HG02571 (cell line): ENCODE results near the gene ANO3.
A peak's percentile ranks its signal among the peaks of the same experiment; 100 is the strongest.
"Not testable (repeated sequence)": the region's sequence is repeated elsewhere in the genome, so short reads cannot be mapped to it uniquely, and the experiment has no call there.

ENCODE experiments used
- ATAC-seq: cut with Tn5 transposase; IDR thresholded peaks from one replicate; pipeline ENCODE4 v1.9.1; 2021; ENCODE audit warnings: mild to moderate bottlenecking, moderate library complexity; ENCODE audit not compliant: unreplicated experiment

Gene ANO3

GRCh38 chr11:26618441-26618840, 286.5 kb downstream of the ANO3 start:
- ATAC-seq = no peak

- no peak for ATAC-seq
Measured at GRCh38 chr11:26620282-26621045, 288.5 kb downstream of the ANO3 start.

GRCh38 chr11:26621132-26621531, 289.2 kb downstream of the ANO3 start:
- ATAC-seq = no peak

- ATAC-seq = no peak
Measured at GRCh38 chr11:26622181-26622580, 290.3 kb downstream of the ANO3 start.

GRCh38 chr11:26623076-26623659, 291.2 kb downstream of the ANO3 start:
- no peak for ATAC-seq

- no peak for ATAC-seq
Measured at GRCh38 chr11:26626346-26626745, 294.4 kb downstream of the ANO3 start.

- peak; percentile 78 for ATAC-seq
Measured at GRCh38 chr11:26632691-26633159, 300.8 kb downstream of the ANO3 start.

GRCh38 chr11:26643314-26643713, 311.4 kb downstream of the ANO3 start:
- ATAC-seq = not testable (repeated sequence)

- ATAC-seq = peak; percentile 92
Measured at GRCh38 chr11:26649884-26650283, 318.0 kb downstream of the ANO3 start.

GRCh38 chr11:26651916-26652315, 320.0 kb downstream of the ANO3 start:
- ATAC-seq = no peak

GRCh38 chr11:26655287-26655686, 323.4 kb downstream of the ANO3 start:
- no peak for ATAC-seq

GRCh38 chr11:26662916-26663315, 331.0 kb downstream of the ANO3 start:
- ATAC-seq = no peak

- no peak for ATAC-seq
Measured at GRCh38 chr11:26665036-26665435, 333.1 kb downstream of the ANO3 start.

- no peak for ATAC-seq
Measured at GRCh38 chr11:26665946-26666345, 334.0 kb downstream of the ANO3 start.

GRCh38 chr11:26675233-26675928, 343.5 kb downstream of the ANO3 start:
- ATAC-seq = no peak

- ATAC-seq = no peak
Measured at GRCh38 chr11:26676641-26677040, 344.7 kb downstream of the ANO3 start.

- ATAC-seq = no peak
Measured at GRCh38 chr11:26677566-26677965, 345.6 kb downstream of the ANO3 start.

- ATAC-seq = no peak
Measured at GRCh38 chr11:26687351-26687750, 355.4 kb downstream of the ANO3 start.

- no peak for ATAC-seq
Measured at GRCh38 chr11:26688701-26689100, 356.8 kb downstream of the ANO3 start.

GRCh38 chr11:26696330-26696729, 364.4 kb downstream of the ANO3 start:
- no peak for ATAC-seq

- no peak for ATAC-seq
Measured at GRCh38 chr11:26698224-26698623, 366.3 kb downstream of the ANO3 start.
